CD4-positive, alpha-beta T cell treated with Interleukin-15 for 4 hours (primary cell): ENCODE data around the gene PLPP3.

Experiments used
- DNase-seq: peaks from one replicate; pipeline ENCODE4 v3.0.0-alpha.2; 2020; ENCODE audit warnings: low spot score

PLPP3 gene

GRCh38 chr1:56461158-56462127, 117.9 kb downstream of the PLPP3 start:
- DNase-seq: no peak

GRCh38 chr1:56459260-56459659, 120.1 kb downstream of the PLPP3 start:
- no peak for DNase-seq

- DNase-seq: no peak
These were observed 121.5 kb downstream of the PLPP3 start for GRCh38 chr1:56457756-56458375.

- no peak for DNase-seq
These were observed 122.8 kb downstream of the PLPP3 start for GRCh38 chr1:56456435-56457101.

GRCh38 chr1:56453417-56454078, 125.8 kb downstream of the PLPP3 start:
- DNase-seq: no peak

- DNase-seq: no peak
These were observed 126.3 kb downstream of the PLPP3 start for GRCh38 chr1:56453016-56453415.

GRCh38 chr1:56452027-56453011, 127.0 kb downstream of the PLPP3 start:
- no peak for DNase-seq

GRCh38 chr1:56451491-56451890, 127.9 kb downstream of the PLPP3 start:
- no peak for DNase-seq

- no peak for DNase-seq
These were observed 129.2 kb downstream of the PLPP3 start for GRCh38 chr1:56450004-56450666.

GRCh38 chr1:56448529-56449300, 130.6 kb downstream of the PLPP3 start:
- DNase-seq: no peak

- no peak for DNase-seq
These were observed 131.5 kb downstream of the PLPP3 start for GRCh38 chr1:56447823-56448222.

- DNase-seq: no peak
These were observed 132.7 kb downstream of the PLPP3 start for GRCh38 chr1:56446531-56447098.

- DNase-seq: no peak
These were observed 134.3 kb downstream of the PLPP3 start for GRCh38 chr1:56444960-56445646.
